Left lung (tissue), 10 donors: Measurements from ENCODE around the gene RPS6KA2. TPM values are rescaled to one million over a fixed set of nuclear protein-coding genes. Genes with fewer than 3 reads are reported as not detected.

Experiments used
- ATAC-seq: fragments of 200-7000 bp; cut with Tn5 transposase; one replicate; pipeline ENCODE4 v1.9.1; 2020; ENCODE audit warnings: moderate library complexity
- DNase-seq, 4 donors: peaks; one replicate each; pipeline ENCODE4 v3.0.0-alpha.2; 2013 to 2020
- H3K27ac ChIP-seq, 2 donors: fragments of 200-600 bp; sonication (generic) in 1 of 2; one replicate each; pipeline versions ENCODE4 v1.5.0 to v1.8.0; 2020 to 2021
- H3K27me3 ChIP-seq, 2 donors: fragments of 200-600 bp; sonication (generic) in 1 of 2; one replicate each; pipeline versions ENCODE4 v1.5.0 to v1.8.0; 2020 to 2021
- H3K36me3 ChIP-seq, 2 donors: fragments of 200-600 bp; sonication (generic) in 1 of 2; one replicate each; pipeline versions ENCODE4 v1.5.0 to v1.8.0; 2020 to 2021
- H3K4me1 ChIP-seq, 2 donors: fragments of 200-600 bp; one replicate each; pipeline ENCODE4 v1.8.0; 2021
- H3K4me3 ChIP-seq, 2 donors: fragments of 200-600 bp; sonication (generic) in 1 of 2; one replicate each; pipeline versions ENCODE4 v1.5.0 to v1.8.0; 2020 to 2021; ENCODE audit warnings: mild to moderate bottlenecking in 1 of 2
- H3K9me3 ChIP-seq, 2 donors: fragments of 200-600 bp; sonication (generic) in 1 of 2; one replicate each; pipeline versions ENCODE4 v1.5.0 to v1.8.0; 2020 to 2021
- CTCF ChIP-seq, 2 donors: fragments of 200-600 bp; sonication (generic) in 1 of 2; IDR thresholded peaks; one replicate each; pipeline versions ENCODE4 v1.5.0 to v1.8.0; 2021; ENCODE audit warnings: antibody characterized with exemption in 2 of 2
- intact Hi-C, 2 donors: fragments of 100-400 bp; cut with DNase I; formaldehyde crosslinking; loops; one replicate each; pipeline versions ENCODE4 v1.11.2 to v1.14.2; 2022
- polyA plus RNA-seq, 6 donors: library from polyadenylated mRNA; unstranded; fragments of 120-200 nt; gene quantifications; one replicate each; pipeline ENCODE4 v1.2.1, GENCODE V29; 2013; ENCODE audit not compliant: insufficient read length in 6 of 6
- total RNA-seq, 2 donors: library from RNA; stranded (reverse); fragmentation: NEBNext Ultra II Directional; extraction: Animal tissue kit (Norgen Biotek cat#: 25700); gene quantifications; one replicate each; pipeline ENCODE4 v1.2.1, GENCODE V29; 2021
- donor health status: DM: no; HTN: yes; CAD: no.
- donor health status: DM: no; HTN: no; CAD: no.

The RPS6KA2 gene
- total and polyA plus RNA-seq, 8 donors: 42.0 to 160 (median 48.0) TPM

- intact Hi-C loops: no loop called here
- ATAC-seq: no peak
- TF ChIP-seq CTCF (IDR thresholded peaks at IDR 0.05): no peak
- no peaks in the 10 kb centered on the region for H3K27me3 ChIP-seq
- H3K4me3 ChIP-seq: no peak overlapping the region
- no peaks in the 10 kb centered on the region for H3K36me3 ChIP-seq
- no peak for DNase-seq
- H3K27ac ChIP-seq: peak overlapping the region in 1 of 2 donors; percentile 81
- no peaks in the 10 kb centered on the region for H3K9me3 ChIP-seq
- peaks cover 14 to 42% of the 10 kb centered on the region in 2 donors for H3K4me1 ChIP-seq
Measured at GRCh38 chr6:166595061-166595780, 31.8 kb downstream of the RPS6KA2 start.

GRCh38 chr6:166592821-166593220, 34.2 kb downstream of the RPS6KA2 start:
- ATAC-seq (no peak), DNase-seq (no peak)
- H3K36me3 ChIP-seq: no peaks in the 10 kb centered on the region
- intact Hi-C loops: no loop called here
- no peaks in the 10 kb centered on the region for H3K9me3 ChIP-seq
- H3K4me1 ChIP-seq: peaks cover 5 to 42% of the 10 kb centered on the region in 2 donors
- no peak for TF ChIP-seq CTCF (IDR thresholded peaks at IDR 0.05)
- no peaks in the 10 kb centered on the region for H3K27me3 ChIP-seq
- H3K27ac ChIP-seq: no peak overlapping the region
- H3K4me3 ChIP-seq: no peak overlapping the region

- intact Hi-C loops: no loop called here
- H3K9me3 ChIP-seq: no peaks in the 10 kb centered on the region
- no peaks in the 10 kb centered on the region for H3K27me3 ChIP-seq
- H3K4me3 ChIP-seq: no peak overlapping the region
- ATAC-seq (no peak), DNase-seq (no peak)
- peaks cover 5 to 40% of the 10 kb centered on the region in 2 donors for H3K4me1 ChIP-seq
- TF ChIP-seq CTCF (IDR thresholded peaks at IDR 0.05): no peak
- no peaks in the 10 kb centered on the region for H3K36me3 ChIP-seq
- H3K27ac ChIP-seq: no peak overlapping the region
Measured at GRCh38 chr6:166591961-166592520, 35.0 kb downstream of the RPS6KA2 start.

- ATAC-seq (no peak), DNase-seq (no peak)
- no peak overlapping the region for H3K27ac ChIP-seq
- H3K4me1 ChIP-seq: peaks cover 5 to 37% of the 10 kb centered on the region in 2 donors
- no peak for TF ChIP-seq CTCF (IDR thresholded peaks at IDR 0.05)
- intact Hi-C loops: no loop called here
- H3K36me3 ChIP-seq: no peaks in the 10 kb centered on the region
- no peak overlapping the region for H3K4me3 ChIP-seq
- no peaks in the 10 kb centered on the region for H3K9me3 ChIP-seq
- H3K27me3 ChIP-seq: no peaks in the 10 kb centered on the region
Measured at GRCh38 chr6:166591026-166591425, 36.0 kb downstream of the RPS6KA2 start.

GRCh38 chr6:166589786-166590574, 37.1 kb downstream of the RPS6KA2 start:
- no peak for TF ChIP-seq CTCF (IDR thresholded peaks at IDR 0.05)
- intact Hi-C loops: no loop called here
- Histone ChIP-seq H3K4me1 (peaks cover 5 to 37% of the 10 kb centered on the region in 2 donors), H3K27me3 (no peaks in the 10 kb centered on the region), H3K36me3 (no peaks in the 10 kb centered on the region), H3K9me3 (no peaks in the 10 kb centered on the region), H3K4me3 (no peak overlapping the region), H3K27ac (peak overlapping the region in 1 of 2 donors; percentile 53)
- ATAC-seq: no peak
- DNase-seq: no peak
